A549 treated with AZD9567 at 1 μM for 4 hours (cell line): ENCODE results near the gene PPP4R2. TPM values are rescaled to one million over a fixed set of nuclear protein-coding genes. Genes with fewer than 3 reads are reported as not detected.

ENCODE experiments used
- total RNA-seq: library from RNA; stranded (reverse); fragments of 200-300 nt; extraction: Qiagen RNA extraction; gene quantifications from 5 replicates; pipeline ENCODE4 v1.2.3, GENCODE V29; 2022; ENCODE audit not compliant: insufficient read depth

PPP4R2 gene
- 31.3 to 40.0 TPM (median 35.5 TPM) in 5 replicates for total RNA-seq

GRCh38 chr3:72996473-72997333, at the start of gene PPP4R2:
PPP4R2 (plus strand) TSS chr3:72996811; CDS start chr3:72997038, 227 bp downstream.

GRCh38 chr3:73061416-73061815, 64.8 kb downstream of the PPP4R2 start, which contains the start of gene EBLN2:
EBLN2 (plus strand) TSS chr3:73061659; CDS start chr3:73062082, 423 bp downstream.

Other genes starting within 250 kb of the PPP4R2 start
- 17.6 to 22.6 TPM (median 18.2 TPM) in 5 replicates for gene SHQ1, start 148.4 kb upstream of the PPP4R2 start, total RNA-seq
- gene GXYLT2, start 108.8 kb upstream of the PPP4R2 start, total RNA-seq = 1.2 to 3.6 TPM (median 1.5 TPM) in 5 replicates
- gene EBLN2, start 64.8 kb downstream of the PPP4R2 start, total RNA-seq = 0.39 to 0.70 TPM (median 0.50 TPM) in 4 of 5 replicates, not detected in the other